Stimulated activated CD8-positive, alpha-beta memory T cell treated with anti-CD3 and anti-CD28 coated beads, Interleukin-7, amount 100 ng/mL, for 4 hours (primary cell): ENCODE results near the gene SRC.

Source experiments
- DNase-seq, 2 donors: peaks; one replicate each; pipeline ENCODE4 v3.0.0-alpha.2; 2020; ENCODE audit warnings: low read depth in 2 of 2

Gene SRC

GRCh38 chr20:37451616-37452015 lies 105.7 kb downstream of the SRC start:
- no peak for DNase-seq

GRCh38 chr20:37452236-37452635 lies 106.3 kb downstream of the SRC start:
- DNase-seq = no peak

GRCh38 chr20:37453288-37453687 lies 107.3 kb downstream of the SRC start:
- no peak for DNase-seq

GRCh38 chr20:37453836-37454235 lies 107.9 kb downstream of the SRC start:
- no peak for DNase-seq

GRCh38 chr20:37454636-37455385 lies 108.9 kb downstream of the SRC start:
- DNase-seq = no peak
